CD4-positive, alpha-beta T cell treated with Interleukin-4 for 1 hour (primary cell): Measurements from ENCODE around the gene KIRREL3.
A peak's percentile ranks its signal among the peaks of the same experiment; 100 is the strongest.
"Not testable (repeated sequence)": the region's sequence is repeated elsewhere in the genome, so short reads cannot be mapped to it uniquely, and the experiment has no call there.

Experiments used
- DNase-seq, 2 donors: peaks; one replicate each; pipeline ENCODE4 v3.0.0-alpha.2; 2020 to 2022

KIRREL3 gene

GRCh38 chr11:126996036-126996804 lies 4.3 kb downstream of the KIRREL3 start:
- DNase-seq: no peak

- no peak for DNase-seq
Measured at GRCh38 chr11:126993599-126993998, 7.0 kb downstream of the KIRREL3 start.

GRCh38 chr11:126992804-126993111 lies 7.8 kb downstream of the KIRREL3 start:
- no peak for DNase-seq

GRCh38 chr11:126992065-126992803 lies 8.3 kb downstream of the KIRREL3 start:
- DNase-seq: no peak

GRCh38 chr11:126991596-126991995 lies 9.0 kb downstream of the KIRREL3 start:
- no peak for DNase-seq

- no peak for DNase-seq
Measured at GRCh38 chr11:126990716-126991480, 9.7 kb downstream of the KIRREL3 start.

- DNase-seq: peak; percentile 26 to 32
Measured at GRCh38 chr11:126989942-126990715, 10.4 kb downstream of the KIRREL3 start.

GRCh38 chr11:126988655-126989054 lies 11.9 kb downstream of the KIRREL3 start:
- no peak for DNase-seq

- no peak for DNase-seq
Measured at GRCh38 chr11:126981635-126982034, 18.9 kb downstream of the KIRREL3 start.

- DNase-seq: no peak
Measured at GRCh38 chr11:126978911-126979310, 21.7 kb downstream of the KIRREL3 start.

- DNase-seq: no peak
Measured at GRCh38 chr11:126978165-126978564, 22.4 kb downstream of the KIRREL3 start.

GRCh38 chr11:126973051-126973450 lies 27.5 kb downstream of the KIRREL3 start:
- DNase-seq: no peak

GRCh38 chr11:126971305-126971704 lies 29.3 kb downstream of the KIRREL3 start:
- DNase-seq: no peak

GRCh38 chr11:126969865-126970479 lies 30.6 kb downstream of the KIRREL3 start:
- DNase-seq: no peak

- DNase-seq: no peak
Measured at GRCh38 chr11:126968915-126969314, 31.7 kb downstream of the KIRREL3 start.

GRCh38 chr11:126965331-126965730 lies 35.2 kb downstream of the KIRREL3 start:
- DNase-seq: no peak

GRCh38 chr11:126963603-126964363 lies 36.8 kb downstream of the KIRREL3 start:
- no peak for DNase-seq

- DNase-seq: no peak
Measured at GRCh38 chr11:126963115-126963514, 37.5 kb downstream of the KIRREL3 start.

- no peak for DNase-seq
Measured at GRCh38 chr11:126959700-126960099, 40.9 kb downstream of the KIRREL3 start.

GRCh38 chr11:126956635-126957034 lies 43.9 kb downstream of the KIRREL3 start:
- DNase-seq: no peak

- DNase-seq: not testable (repeated sequence)
Measured at GRCh38 chr11:126952533-126952932, 48.0 kb downstream of the KIRREL3 start.

GRCh38 chr11:126951465-126951864 lies 49.1 kb downstream of the KIRREL3 start:
- no peak for DNase-seq
